AG10803 (cell line): Measurements from ENCODE around the gene EIF4A2.

Source experiments
- DNase-seq: peaks from one replicate; pipeline ENCODE4 v3.0.0; 2010; ENCODE audit warnings: low read depth
- H3K4me3 ChIP-seq: 2 replicates; pipeline ENCODE4 v1.5.1; 2011; ENCODE audit warnings: mild to moderate bottlenecking, low read length, control low read depth
- CTCF ChIP-seq: conservative IDR thresholded peaks from 2 replicates; pipeline ENCODE4 v1.5.1; 2011; ENCODE audit warnings: mild to moderate bottlenecking, low read length, control low read depth, inconsistent platforms

The EIF4A2 gene

DNA sequence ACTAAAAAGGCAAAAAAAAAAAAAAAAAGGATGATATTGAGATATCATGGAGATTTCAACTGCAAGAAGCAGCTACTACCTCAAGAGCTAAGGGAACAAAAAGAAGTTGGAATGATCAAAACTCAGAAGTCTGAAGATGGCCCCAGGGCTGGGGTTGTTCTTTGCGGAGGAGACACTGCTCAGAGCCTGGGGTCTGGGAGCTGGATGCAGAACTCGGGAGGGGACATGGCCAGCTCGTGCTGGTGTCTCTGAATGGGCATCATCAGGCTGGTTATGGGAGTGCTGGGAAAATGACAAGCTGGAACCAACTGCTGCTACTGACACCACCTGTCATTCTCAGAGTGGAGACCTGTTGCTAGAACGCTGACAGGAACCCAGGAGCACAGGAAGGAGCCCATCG lies 45.0 kb downstream of the EIF4A2 start:
- TF ChIP-seq CTCF, result no peak
- DNase-seq, result no peak
- H3K4me3 ChIP-seq, result no peak overlapping the region

- no peak overlapping the region for H3K4me3 ChIP-seq
- DNase-seq, result no peak
- no peak for TF ChIP-seq CTCF
Measured at GRCh38 chr3:186831798-186832197, 48.4 kb downstream of the EIF4A2 start.

GRCh38 chr3:186832276-186832675 lies 48.9 kb downstream of the EIF4A2 start:
- TF ChIP-seq CTCF, result no peak

More at GRCh38 chr3:186832276-186832675, 48.9 kb downstream of the EIF4A2 start:
- no peak overlapping the region for H3K4me3 ChIP-seq
- DNase-seq, result no peak
